Endothelial cell of umbilical vein (primary cell): ENCODE measurements around the gene C10orf53. TPM values are rescaled to one million over a fixed set of nuclear protein-coding genes. Genes with fewer than 3 reads are reported as not detected.

Source experiments
- BruUV-seq: library from RNA; stranded (reverse); fragments of 400-500 nt; replicated peaks from 2 replicates; lab custom pipeline; 2021; lab: Mats Ljungman, UMichigan
- CTCF ChIA-PET: fragments of 300-600, 350-600 bp; sonication (Branson Sonifier 250); formaldehyde crosslinking; loops from one replicate; lab custom pipeline; 2021; ENCODE audit warnings: antibody characterized with exemption, inconsistent platforms; lab: Charles Lee
- POLR2A ChIA-PET: fragments of 300-600, 350-600 bp; sonication (Branson Sonifier 250); formaldehyde crosslinking; loops from one replicate; lab custom pipeline; 2021; ENCODE audit warnings: antibody characterized with exemption, inconsistent platforms; lab: Charles Lee
- DNase-seq: peaks from one replicate; pipeline ENCODE4 v3.0.0-alpha.2; 2011; ENCODE audit warnings: low read depth, low spot score
- FAIRE-seq: peaks from 2 replicates; lab custom pipeline; 2011; peaks lifted over from hg19 to GRCh38; lab: Jason Lieb, UNC
- H2AFZ ChIP-seq: 2 replicates; pipeline ENCODE4 v1.6.0; 2012; ENCODE audit warnings: low read depth, low read length, control low read depth, inconsistent platforms
- H3K27ac ChIP-seq: 2 replicates; pipeline ENCODE4 v1.5.1; 2011; ENCODE audit warnings: low read depth, mild to moderate bottlenecking, control low read depth, low read length, moderate library complexity; ENCODE audit not compliant: insufficient read depth
- H3K27me3 ChIP-seq, 2 experiments: 2 replicates each; pipeline versions ENCODE4 v1.6.0 to v1.6.1; 2011; ENCODE audit warnings: low read length in 2 of 2, mixed read lengths in 1 of 2; ENCODE audit not compliant: control insufficient read depth in 2 of 2, insufficient read depth in 2 of 2
- H3K36me3 ChIP-seq, 2 experiments: 2 replicates in 1 of 2; 3 replicates in 1 of 2; pipeline ENCODE4 v1.5.1; 2011; ENCODE audit warnings: low read length in 2 of 2, mild to moderate bottlenecking in 1 of 2, moderate library complexity in 1 of 2; ENCODE audit not compliant: control insufficient read depth in 2 of 2, insufficient read depth in 2 of 2; ENCODE audit errors: extremely low read depth in 1 of 2
- H3K4me1 ChIP-seq: 3 replicates; pipeline ENCODE4 v1.5.1; 2011; ENCODE audit warnings: mild to moderate bottlenecking, low read length; ENCODE audit not compliant: control insufficient read depth, insufficient read depth; ENCODE audit errors: extremely low read depth
- H3K4me2 ChIP-seq: 2 replicates; pipeline ENCODE4 v1.6.1; 2011; ENCODE audit warnings: low read length, control low read depth, mixed read lengths; ENCODE audit not compliant: insufficient read depth
- H3K4me3 ChIP-seq, 3 experiments: fragments of 200-600 bp in 1 of 3; sonication (generic), shearing (Covaris generic) in 1 of 3; replicated peaks in 1 of 3; 2 replicates each; pipeline ENCODE4 v1.5.1; 2011 to 2016; ENCODE audit warnings: control low read depth in 3 of 3, low read length in 3 of 3, mild to moderate bottlenecking in 2 of 3, inconsistent platforms in 1 of 3, low read depth in 1 of 3, moderate library complexity in 1 of 3; ENCODE audit not compliant: insufficient read depth in 1 of 3
- H3K79me2 ChIP-seq: 2 replicates; pipeline ENCODE4 v1.6.0; 2012; ENCODE audit warnings: low read length, inconsistent platforms; ENCODE audit not compliant: control insufficient read depth, insufficient read depth
- H3K9ac ChIP-seq: replicated peaks from 2 replicates; pipeline ENCODE3; 2011; ENCODE audit warnings: low read length, control low read depth; ENCODE audit not compliant: insufficient read depth; ENCODE audit errors: extremely low read depth
- H3K9me1 ChIP-seq: replicated peaks from 3 replicates; pipeline ENCODE4 v1.6.0; 2011; ENCODE audit warnings: mild to moderate bottlenecking, low read length; ENCODE audit not compliant: control insufficient read depth, insufficient read depth; ENCODE audit errors: extremely low read depth
- H3K9me3 ChIP-seq: replicated peaks from 2 replicates; pipeline ENCODE4 v1.5.1; 2012; ENCODE audit warnings: low read length, inconsistent platforms; ENCODE audit not compliant: control insufficient read depth, insufficient read depth
- H4K20me1 ChIP-seq: replicated peaks from 2 replicates; pipeline ENCODE3; 2011; ENCODE audit warnings: mild to moderate bottlenecking, low read length; ENCODE audit not compliant: control insufficient read depth, insufficient read depth; ENCODE audit errors: extremely low read depth
- EZH2 ChIP-seq: IDR thresholded peaks from 2 replicates; pipeline ENCODE4 v1.6.1; 2012; ENCODE audit warnings: borderline replicate concordance, low read depth, mild to moderate bottlenecking, moderate library complexity, low read length, inconsistent platforms; ENCODE audit not compliant: severe bottlenecking
- FOS ChIP-seq: IDR thresholded peaks from 2 replicates; pipeline ENCODE4 v1.6.1; 2011; ENCODE audit warnings: mild to moderate bottlenecking, low read length, moderate library complexity, borderline replicate concordance; ENCODE audit not compliant: insufficient read depth
- GATA2 ChIP-seq: IDR thresholded peaks from 2 replicates; pipeline ENCODE4 v1.7.0; 2011; ENCODE audit warnings: low read depth, mild to moderate bottlenecking, moderate library complexity, mixed read lengths, low read length; ENCODE audit not compliant: insufficient read length, insufficient read depth
- JUN ChIP-seq: IDR thresholded peaks from 2 replicates; pipeline ENCODE4 v1.6.1; 2011; ENCODE audit warnings: borderline replicate concordance, low read depth; ENCODE audit not compliant: insufficient read length, insufficient read depth
- MYC ChIP-seq: IDR thresholded peaks from one replicate; pipeline ENCODE4 v1.6.1; 2011; ENCODE audit warnings: mild to moderate bottlenecking, low read depth, low read length
- POLR2A ChIP-seq: IDR thresholded peaks from 2 replicates; pipeline ENCODE4 v1.6.1; 2012; ENCODE audit warnings: low read depth, mild to moderate bottlenecking, control low read depth, low read length
- POLR2AphosphoS5 ChIP-seq: IDR thresholded peaks from 2 replicates; pipeline ENCODE4 v1.6.1; 2012; ENCODE audit warnings: low read depth, mild to moderate bottlenecking, control low read depth, low read length, moderate library complexity; ENCODE audit not compliant: insufficient read depth
- dilution Hi-C: fragments of 300-500 bp; cut with MboI; formaldehyde crosslinking; loops from one replicate; pipeline ENCODE4 v1.15.0; 2019; ENCODE audit warnings: low sequenced_read_pairs; ENCODE audit not compliant: extremely low pct_ligation_motif_present
- intact Hi-C: fragments of 100-400 bp; cut with micrococcal nuclease; formaldehyde crosslinking; loops from one replicate; pipeline ENCODE4 v1.10.0; 2022
- polyA plus RNA-seq, 4 experiments: library from polyadenylated mRNA; depleted of rRNA in 3 of 4; stranded (reverse) in 3 of 4; unstranded in 1 of 4; fragments of >200 nt; gene quantifications; 2 replicates each; pipeline versions ENCODE4 v1.2.1 to v1.2.3, GENCODE V29; 2011 to 2012; ENCODE audit warnings: missing spikeins in 1 of 4
- total RNA-seq: library from RNA; stranded (reverse); gene quantifications from 2 replicates; pipeline ENCODE4 v1.2.3, GENCODE V29; 2021
- TF ChIP-seq, protein P1 (sequence below): IDR thresholded peaks from 2 replicates; pipeline ENCODE4 v1.6.1; 2011; ENCODE audit not compliant: insufficient read depth, insufficient read length
- TF ChIP-seq, protein P2 (sequence below), 2 donors: IDR thresholded peaks; 1 replicate in 1 of 2; 2 replicates in 1 of 2; pipeline ENCODE4 v1.5.1; 2011; ENCODE audit warnings: low read length in 2 of 2, mild to moderate bottlenecking in 2 of 2, moderate library complexity in 2 of 2, control low read depth in 1 of 2, inconsistent platforms in 1 of 2, low read depth in 1 of 2; ENCODE audit not compliant: insufficient read depth in 1 of 2; ENCODE audit errors: extremely low read depth in 1 of 2

Gene C10orf53
- total and polyA plus RNA-seq, 2 donors (not counting 3 experiments of a cell fraction or from before 2014, with no cell fraction given), result not detected

DNA sequence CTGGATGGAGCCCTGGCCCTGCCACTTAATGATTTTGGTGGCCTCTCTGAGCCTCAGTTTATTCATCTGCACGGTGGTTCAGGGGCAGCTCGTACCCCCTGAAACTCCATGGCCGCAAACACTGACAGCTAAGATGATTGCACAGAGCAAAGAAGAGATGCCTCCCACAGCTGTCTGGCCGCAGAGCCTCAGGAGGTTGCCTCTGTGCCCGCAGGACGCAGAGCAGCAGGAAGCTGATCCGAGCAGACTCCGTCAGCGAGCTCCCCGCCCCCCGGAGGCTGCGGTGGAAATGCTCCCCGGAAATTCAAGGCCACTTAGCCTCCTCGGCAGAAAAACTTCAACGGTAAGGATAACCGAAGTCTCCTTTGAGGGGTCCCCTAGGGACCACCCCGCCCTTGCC, 30.2 kb upstream of the C10orf53 start:
- H3K4me1 ChIP-seq, result no peaks in the 10 kb centered on the region
- H3K27ac ChIP-seq, result no peak overlapping the region
- ChIA-PET CTCF (no interaction called here), POLR2A (no interaction called here)
- no TSS peak for BruUV-seq
- H3K9me3 ChIP-seq, result no peaks in the 10 kb centered on the region
- no peaks in the 10 kb centered on the region for H3K79me2 ChIP-seq
- dilution Hi-C loops (no loop called here), intact Hi-C loops (no loop called here)
- DNase-seq (no peak), FAIRE-seq (no peak)
- no peak overlapping the region for H3K4me2 ChIP-seq
- H4K20me1 ChIP-seq, result no peaks in the 10 kb centered on the region
- no peak overlapping the region for H3K4me3 ChIP-seq
- H2AFZ ChIP-seq, result no peak overlapping the region
- TF ChIP-seq GATA2, result no peak
- no peak for TF ChIP-seq EZH2
- TF ChIP-seq JUN, result no peak
- no peak for TF ChIP-seq POLR2AphosphoS5
- no peak for TF ChIP-seq POLR2A
- TF ChIP-seq, protein P1, sequence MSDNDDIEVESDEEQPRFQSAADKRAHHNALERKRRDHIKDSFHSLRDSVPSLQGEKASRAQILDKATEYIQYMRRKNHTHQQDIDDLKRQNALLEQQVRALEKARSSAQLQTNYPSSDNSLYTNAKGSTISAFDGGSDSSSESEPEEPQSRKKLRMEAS, result no peak
- no peak for TF ChIP-seq FOS
- TF ChIP-seq, protein P2, sequence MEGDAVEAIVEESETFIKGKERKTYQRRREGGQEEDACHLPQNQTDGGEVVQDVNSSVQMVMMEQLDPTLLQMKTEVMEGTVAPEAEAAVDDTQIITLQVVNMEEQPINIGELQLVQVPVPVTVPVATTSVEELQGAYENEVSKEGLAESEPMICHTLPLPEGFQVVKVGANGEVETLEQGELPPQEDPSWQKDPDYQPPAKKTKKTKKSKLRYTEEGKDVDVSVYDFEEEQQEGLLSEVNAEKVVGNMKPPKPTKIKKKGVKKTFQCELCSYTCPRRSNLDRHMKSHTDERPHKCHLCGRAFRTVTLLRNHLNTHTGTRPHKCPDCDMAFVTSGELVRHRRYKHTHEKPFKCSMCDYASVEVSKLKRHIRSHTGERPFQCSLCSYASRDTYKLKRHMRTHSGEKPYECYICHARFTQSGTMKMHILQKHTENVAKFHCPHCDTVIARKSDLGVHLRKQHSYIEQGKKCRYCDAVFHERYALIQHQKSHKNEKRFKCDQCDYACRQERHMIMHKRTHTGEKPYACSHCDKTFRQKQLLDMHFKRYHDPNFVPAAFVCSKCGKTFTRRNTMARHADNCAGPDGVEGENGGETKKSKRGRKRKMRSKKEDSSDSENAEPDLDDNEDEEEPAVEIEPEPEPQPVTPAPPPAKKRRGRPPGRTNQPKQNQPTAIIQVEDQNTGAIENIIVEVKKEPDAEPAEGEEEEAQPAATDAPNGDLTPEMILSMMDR (IDR thresholded peaks at IDR 0.05; ENCODE audit: extremely low read depth in 1 of 2, insufficient read depth in 1 of 2, low read depth in 1 of 2, low read length in 2 of 2), result no peak
- no peak for TF ChIP-seq MYC
- no peaks in the 10 kb centered on the region for H3K36me3 ChIP-seq
- peaks cover 0 to 2% of the 10 kb centered on the region in 2 experiments for H3K27me3 ChIP-seq
- no peak overlapping the region for H3K9ac ChIP-seq
- no peaks in the 10 kb centered on the region for H3K9me1 ChIP-seq
